ENCODE results near the gene UPK1A. TPM values are rescaled to one million over a fixed set of nuclear protein-coding genes. Genes with fewer than 3 reads are reported as not detected.

Gene UPK1A
- total RNA-seq, 2 experiments from 2014 or later: 0.37 TPM

GRCh38 chr19:35702223-35703012 is 36.1 kb downstream of the UPK1A start:
- Mint-ChIP-seq H3K27me3 (no peaks in the 10 kb centered on the region), H3K4me1 (peaks cover 10% of the 10 kb centered on the region)
- CTCF ChIA-PET: interaction anchor here (0.6 to 2.8 kb wide), 12 partner anchors 8 to 229 kb away, joined by 3 to 26 read pairs (median 4); no protein-coding TSS in a partner anchor

DNA sequence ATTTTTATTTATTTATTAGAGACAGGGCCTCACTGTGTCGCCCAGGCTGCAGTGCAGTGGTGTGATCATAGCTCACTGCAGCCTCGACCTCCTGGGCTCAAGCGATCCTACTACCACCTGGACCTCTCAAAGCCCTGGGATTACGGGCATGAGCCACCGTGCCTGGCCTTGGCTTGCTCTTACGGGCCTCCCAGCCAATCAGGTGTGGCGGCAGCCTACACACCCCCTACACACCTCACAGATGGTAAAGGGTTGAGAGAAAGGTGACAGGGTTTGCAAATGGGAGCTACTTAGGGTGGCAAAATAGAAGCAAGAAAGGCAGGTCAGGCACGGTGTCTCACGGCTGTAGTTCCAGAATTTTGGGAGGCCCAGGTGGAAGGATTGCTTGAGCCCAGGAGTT is 37.0 kb downstream of the UPK1A start:
- Mint-ChIP-seq H3K36me3 (ENCODE audit: low read depth) (no peaks in the 10 kb centered on the region), H3K9me3 (no peaks in the 10 kb centered on the region), H3K27ac (no peak overlapping the region), H3K4me1 (peaks cover 10% of the 10 kb centered on the region), H3K27me3 (no peaks in the 10 kb centered on the region), H3K4me3 (no peak overlapping the region)
- POLR2A ChIA-PET: interaction anchor here (0.5 to 3.0 kb wide), 2 partner anchors 9 to 15 kb away, joined by 4 to 31 read pairs; no protein-coding TSS in a partner anchor
- CTCF ChIA-PET: interaction anchor here (0.6 to 2.8 kb wide), 12 partner anchors 9 to 961 kb away, joined by 3 to 26 read pairs (median 4); no protein-coding TSS in a partner anchor
- no peak for DNase-seq

More at GRCh38 chr19:35702223-35703012, 36.1 kb downstream of the UPK1A start:
- Mint-ChIP-seq H3K4me3 (peak overlapping the region; percentile 78), H3K9me3 (no peaks in the 10 kb centered on the region), H3K36me3 (ENCODE audit: low read depth) (no peaks in the 10 kb centered on the region), H3K27ac (peak overlapping the region; percentile 94)
- POLR2A ChIA-PET: interaction anchor here (3.0 kb wide), 1 partner anchor 10 kb away, joined by 31 read pairs; no protein-coding TSS in a partner anchor
- peak; percentile 97 for DNase-seq

- ChIA-PET POLR2A (no interaction called here), CTCF (interaction anchor here (2.0 to 2.4 kb wide), 2 partner anchors 9 to 36 kb away, joined by 8 to 11 read pairs; no protein-coding TSS in a partner anchor)
- no peak within 1 kb of the TSS for H3K27ac Mint-ChIP-seq
- no peaks in the 10 kb centered on the region for H3K36me3 Mint-ChIP-seq (ENCODE audit: low read depth)
- H3K4me3 Mint-ChIP-seq: no peak within 1 kb of the TSS
- no peaks in the 10 kb centered on the region for H3K27me3 Mint-ChIP-seq
- H3K9me3 Mint-ChIP-seq: no peaks in the 10 kb centered on the region
- DNase-seq: no peak
- peaks cover 6% of the 10 kb centered on the region for H3K4me1 Mint-ChIP-seq
Measured at GRCh38 chr19:35704218-35704617, 37.9 kb downstream of the UPK1A start, which contains the start of gene ZBTB32. Gene ZBTB32, plus strand, starts transcription at chr19:35704558. Its CDS starts 10,069 bp downstream, at chr19:35714627.

DNA sequence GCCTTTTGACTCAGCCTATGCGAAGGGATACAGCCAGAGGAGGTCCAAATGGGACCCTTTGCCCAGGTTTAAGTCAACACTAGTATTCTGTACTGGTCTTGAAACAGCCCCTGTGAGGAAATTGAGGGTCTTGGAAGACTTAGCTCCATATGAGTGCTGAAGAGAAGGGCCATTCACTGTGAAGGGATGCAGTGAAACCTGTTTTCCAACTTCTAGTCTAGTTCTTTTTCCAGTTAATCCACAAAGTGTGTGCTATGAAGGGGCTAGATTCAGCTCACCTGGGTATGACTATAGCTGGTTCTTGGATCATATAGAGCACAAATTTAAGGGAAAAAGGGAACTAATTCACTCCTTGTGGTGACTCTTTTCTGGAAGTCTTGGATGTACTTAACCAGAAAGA is 42.1 kb downstream of the UPK1A start:
- ChIA-PET CTCF (interaction anchor here (0.7 to 1.2 kb wide), 5 partner anchors 14 to 555 kb away, joined by 3 to 5 read pairs (median 4); no protein-coding TSS in a partner anchor), POLR2A (no interaction called here)
- H3K36me3 Mint-ChIP-seq (ENCODE audit: low read depth): peaks cover 2% of the 10 kb centered on the region

GRCh38 chr19:35710784-35711723 is 44.7 kb downstream of the UPK1A start:
- peak; percentile 64 for DNase-seq
- ChIA-PET POLR2A (interaction anchor here (0.6 to 4.3 kb wide), 4 partner anchors 9 to 17 kb away, joined by 3 to 31 read pairs (median 8); no protein-coding TSS in a partner anchor), CTCF (interaction anchor here (0.7 to 6.0 kb wide), 3 partner anchors 9 to 26 kb away, joined by 5 to 72 read pairs (median 26); no protein-coding TSS in a partner anchor)
- peak overlapping the region; percentile 37 for H3K4me3 Mint-ChIP-seq
- no peaks in the 10 kb centered on the region for H3K27me3 Mint-ChIP-seq
- H3K36me3 Mint-ChIP-seq (ENCODE audit: low read depth): peaks cover 2% of the 10 kb centered on the region
- H3K4me1 Mint-ChIP-seq: peaks cover 63% of the 10 kb centered on the region
- H3K9me3 Mint-ChIP-seq: no peaks in the 10 kb centered on the region
- peak overlapping the region; percentile 99 for H3K27ac Mint-ChIP-seq

More for the DNA sequence above, 42.1 kb downstream of the UPK1A start:
- DNase-seq: no peak
- no peak overlapping the region for H3K4me3 Mint-ChIP-seq
- H3K27ac Mint-ChIP-seq: no peak overlapping the region
- no peaks in the 10 kb centered on the region for H3K9me3 Mint-ChIP-seq
- H3K27me3 Mint-ChIP-seq: no peaks in the 10 kb centered on the region
- H3K4me1 Mint-ChIP-seq: peaks cover 37% of the 10 kb centered on the region

GRCh38 chr19:35712567-35713505 is 46.5 kb downstream of the UPK1A start:
- POLR2A ChIA-PET: interaction anchor here (0.5 to 4.3 kb wide), 3 partner anchors 10 to 107 kb away, joined by 3 to 31 read pairs (median 3); no protein-coding TSS in a partner anchor

DNA sequence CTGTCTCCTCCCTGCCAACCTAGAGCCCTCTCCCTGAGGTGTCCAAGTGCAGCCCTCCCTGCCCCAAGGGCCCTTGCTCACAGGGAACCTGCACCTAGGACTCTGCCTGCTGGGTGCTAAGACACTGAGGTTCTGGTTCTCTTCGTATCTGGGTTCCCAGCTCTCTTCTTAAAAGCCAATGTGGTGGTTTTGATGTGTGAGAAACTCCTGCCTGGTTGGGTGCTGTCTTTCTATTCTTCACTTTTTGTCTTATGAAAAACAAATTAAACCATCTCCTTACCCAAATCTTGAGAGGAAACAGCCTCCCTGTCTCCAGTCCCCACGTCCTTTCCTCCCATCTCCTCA is 47.2 kb downstream of the UPK1A start:
- Mint-ChIP-seq H3K4me1 (peaks cover 70% of the 10 kb centered on the region), H3K4me3 (peak overlapping the region; percentile 87), H3K9me3 (no peaks in the 10 kb centered on the region), H3K27ac (peak overlapping the region; percentile 99), H3K27me3 (no peaks in the 10 kb centered on the region), H3K36me3 (ENCODE audit: low read depth) (peaks cover 6% of the 10 kb centered on the region)
- ChIA-PET CTCF (interaction anchor here (1.4 to 6.0 kb wide), 7 partner anchors 8 to 34 kb away, joined by 3 to 72 read pairs (median 6); partner anchors contain the start of genes LIN37, PSENEN, U2AF1L4 and ZBTB32), POLR2A (interaction anchor here (0.5 to 4.3 kb wide), 2 partner anchors 11 to 106 kb away, joined by 3 to 31 read pairs; no protein-coding TSS in a partner anchor)
- DNase-seq: no peak

More at GRCh38 chr19:35712567-35713505, 46.5 kb downstream of the UPK1A start:
- H3K4me1 Mint-ChIP-seq: peaks cover 70% of the 10 kb centered on the region
- no peaks in the 10 kb centered on the region for H3K27me3 Mint-ChIP-seq
- CTCF ChIA-PET: interaction anchor here (0.6 to 6.0 kb wide), 9 partner anchors 8 to 96 kb away, joined by 3 to 72 read pairs (median 5); partner anchors contain the start of genes IGFLR1, LIN37, PSENEN and U2AF1L4
- H3K9me3 Mint-ChIP-seq: no peaks in the 10 kb centered on the region
- H3K27ac Mint-ChIP-seq: peak overlapping the region; percentile 99
- peaks cover 6% of the 10 kb centered on the region for H3K36me3 Mint-ChIP-seq (ENCODE audit: low read depth)
- DNase-seq: peak; percentile 67
- peak overlapping the region; percentile 87 for H3K4me3 Mint-ChIP-seq

DNA sequence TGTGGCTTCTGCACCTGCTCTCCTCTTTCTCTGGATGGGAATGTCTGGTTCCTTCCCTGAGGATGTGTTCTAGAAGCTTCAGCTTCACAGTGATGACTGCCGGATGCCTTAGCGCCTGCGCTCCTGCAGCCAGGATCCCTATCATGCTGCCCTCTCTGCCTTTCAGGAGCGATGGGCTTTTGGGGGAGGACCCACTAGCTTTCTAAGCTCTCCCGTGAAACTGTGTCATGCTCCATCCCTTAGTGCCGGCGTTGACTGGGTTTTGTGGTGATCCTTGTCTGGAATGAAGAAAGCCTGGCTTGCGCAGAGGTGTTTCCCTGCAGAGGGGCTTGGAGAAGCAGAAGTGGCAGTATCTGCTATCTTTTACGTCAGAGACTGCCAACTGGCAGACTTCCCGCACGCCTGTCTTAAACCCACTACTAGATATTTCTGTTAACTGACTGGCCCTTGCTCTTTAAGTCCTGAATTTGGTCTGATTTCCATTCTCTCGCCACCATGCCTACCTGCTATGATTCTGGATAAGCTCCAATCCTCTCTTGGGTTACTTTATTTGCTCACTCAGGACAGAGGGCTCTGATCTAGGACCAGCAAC is 47.7 kb downstream of the UPK1A start:
- ChIA-PET CTCF (interaction anchor here (0.6 to 6.0 kb wide), 8 partner anchors 9 to 217 kb away, joined by 3 to 72 read pairs (median 8); partner anchors contain the start of genes LIN37, PSENEN, U2AF1L4 and ZBTB32), POLR2A (interaction anchor here (0.5 to 4.3 kb wide), 3 partner anchors 12 to 300 kb away, joined by 3 to 31 read pairs (median 3); no protein-coding TSS in a partner anchor)
- Mint-ChIP-seq H3K27ac (peak overlapping the region; percentile 99), H3K36me3 (ENCODE audit: low read depth) (peaks cover 6% of the 10 kb centered on the region), H3K27me3 (no peaks in the 10 kb centered on the region), H3K9me3 (no peaks in the 10 kb centered on the region), H3K4me1 (peaks cover 74% of the 10 kb centered on the region), H3K4me3 (peak overlapping the region; percentile 87)
- DNase-seq: no peak

- POLR2A ChIA-PET: interaction anchor here (0.7 to 4.3 kb wide), 2 partner anchors 12 to 299 kb away, joined by 3 to 31 read pairs; no protein-coding TSS in a partner anchor
- CTCF ChIA-PET: interaction anchor here (0.6 to 6.0 kb wide), 9 partner anchors 10 to 362 kb away, joined by 3 to 72 read pairs (median 5); partner anchors contain the start of genes LIN37, PSENEN, U2AF1L4 and ZBTB32
- H3K4me3 Mint-ChIP-seq: peak overlapping the region; percentile 87
- H3K27me3 Mint-ChIP-seq: no peaks in the 10 kb centered on the region
- DNase-seq: peak; percentile 38
- peak overlapping the region; percentile 99 for H3K27ac Mint-ChIP-seq
- H3K4me1 Mint-ChIP-seq: peaks cover 78% of the 10 kb centered on the region
- peaks cover 9% of the 10 kb centered on the region for H3K36me3 Mint-ChIP-seq (ENCODE audit: low read depth)
- no peaks in the 10 kb centered on the region for H3K9me3 Mint-ChIP-seq
Measured at GRCh38 chr19:35714601-35715354, 48.5 kb downstream of the UPK1A start.

DNA sequence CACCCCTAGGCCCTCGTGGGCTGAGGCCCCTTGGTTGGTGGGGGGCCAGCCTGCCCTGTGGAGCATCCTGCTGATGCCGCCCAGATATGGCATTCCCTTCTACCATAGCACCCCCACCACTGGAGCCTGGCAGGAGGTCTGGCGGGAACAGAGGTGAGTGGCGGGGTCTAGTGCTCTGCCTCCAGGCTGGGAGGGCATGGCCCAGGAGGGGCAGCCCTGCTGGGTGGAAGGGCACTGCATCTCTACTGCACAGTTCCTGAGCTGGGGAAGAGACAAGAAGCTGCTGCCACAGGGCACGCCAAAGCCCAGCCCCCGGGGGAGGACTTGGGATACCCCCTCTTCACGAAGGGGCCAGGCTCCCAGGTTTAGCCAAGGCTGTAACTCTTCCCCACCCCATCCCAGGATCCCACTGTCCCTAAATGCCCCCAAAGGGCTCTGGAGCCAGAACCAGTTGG is 49.1 kb downstream of the UPK1A start:
- DNase-seq: no peak
- peak overlapping the region; percentile 87 for H3K4me3 Mint-ChIP-seq
- peaks cover 12% of the 10 kb centered on the region for H3K36me3 Mint-ChIP-seq (ENCODE audit: low read depth)

More for the DNA sequence above, 49.1 kb downstream of the UPK1A start:
- ChIA-PET CTCF (interaction anchor here (0.6 to 6.0 kb wide), 8 partner anchors 10 to 362 kb away, joined by 3 to 72 read pairs (median 4); partner anchors contain the start of genes LIN37 and ZBTB32), POLR2A (interaction anchor here (0.6 kb wide), 1 partner anchor 33 kb away, joined by 3 read pairs; the partner anchor contains the start of gene LIN37)
- Mint-ChIP-seq H3K9me3 (no peaks in the 10 kb centered on the region), H3K27ac (peak overlapping the region; percentile 94), H3K4me1 (peaks cover 77% of the 10 kb centered on the region), H3K27me3 (no peaks in the 10 kb centered on the region)
